H1 (cell line): ENCODE results near the gene CPHXL2. TPM values are rescaled to one million over a fixed set of nuclear protein-coding genes. Genes with fewer than 3 reads are reported as not detected.

ENCODE experiments used
- CTCF ChIA-PET: fragments of 300-600 bp; sonication (Branson Sonifier 250); formaldehyde crosslinking; loops from one replicate; lab custom pipeline; 2021; ENCODE audit not compliant: partially characterized antibody; lab: Charles Lee
- POLR2A ChIA-PET: fragments of 300-600 bp; sonication (Branson Sonifier 250); formaldehyde crosslinking; loops from one replicate; lab custom pipeline; 2021; ENCODE audit warnings: inconsistent platforms; ENCODE audit not compliant: partially characterized antibody; lab: Charles Lee
- DNase-seq, 2 experiments: peaks; one replicate each; pipeline versions ENCODE4 v3.0.0 to v3.0.0-alpha.2; 2010 to 2022; ENCODE audit warnings: low spot score in 2 of 2, low read depth in 1 of 2, mixed read lengths in 1 of 2
- FAIRE-seq: peaks from 2 replicates; lab custom pipeline; 2011; peaks lifted over from hg19 to GRCh38; lab: Jason Lieb, UNC
- H2AFZ ChIP-seq: 2 replicates; pipeline ENCODE4 v1.8.1; 2012; ENCODE audit warnings: low read length, inconsistent platforms
- H2AK5ac ChIP-seq: 2 replicates; pipeline ENCODE4 v1.6.1; 2013; ENCODE audit warnings: low read depth, low read length
- H2BK120ac ChIP-seq: replicated peaks from 2 replicates; pipeline ENCODE3; 2013; ENCODE audit warnings: low read depth, low read length, inconsistent platforms
- H2BK12ac ChIP-seq: 2 replicates; pipeline ENCODE4 v1.6.1; 2013; ENCODE audit warnings: low read depth, low read length
- H2BK15ac ChIP-seq: 2 replicates; pipeline ENCODE4 v1.6.1; 2013; ENCODE audit warnings: low read length
- H2BK20ac ChIP-seq: 2 replicates; pipeline ENCODE4 v1.6.1; 2013; ENCODE audit warnings: low read length
- H2BK5ac ChIP-seq: 2 replicates; pipeline ENCODE4 v1.6.1; 2013; ENCODE audit warnings: low read depth, low read length
- H3K14ac ChIP-seq: 2 replicates; pipeline ENCODE4 v1.6.1; 2013; ENCODE audit warnings: inconsistent platforms; ENCODE audit not compliant: insufficient read length
- H3K18ac ChIP-seq: 2 replicates; pipeline ENCODE4 v1.6.1; 2013; ENCODE audit warnings: low read length; ENCODE audit errors: extremely low read depth
- H3K23ac ChIP-seq: 2 replicates; pipeline ENCODE4 v1.6.1; 2013; ENCODE audit warnings: inconsistent platforms; ENCODE audit not compliant: insufficient read length
- H3K23me2 ChIP-seq: 2 replicates; pipeline ENCODE4 v1.6.1; 2013; ENCODE audit warnings: low read depth, low read length
- H3K27ac ChIP-seq: 2 replicates; pipeline ENCODE4 v1.6.1; 2011; ENCODE audit warnings: low read depth, low read length, inconsistent platforms
- H3K27me3 ChIP-seq, 4 experiments: replicated peaks in 1 of 4; 1 replicate in 1 of 4; 2 replicates in 3 of 4; pipeline versions ENCODE4 v1.6.1 to v1.8.1; 2011 to 2013; ENCODE audit warnings: low read length in 3 of 4, mild to moderate bottlenecking in 3 of 4, inconsistent platforms in 2 of 4, mixed read lengths in 2 of 4, moderate library complexity in 1 of 4; ENCODE audit not compliant: control insufficient read depth in 3 of 4, insufficient read depth in 3 of 4; ENCODE audit errors: extremely low read depth in 1 of 4
- H3K36me3 ChIP-seq, 4 experiments: 2 replicates each; pipeline versions ENCODE4 v1.6.1 to v1.8.1; 2011 to 2013; ENCODE audit warnings: mild to moderate bottlenecking in 4 of 4, low read length in 3 of 4, moderate library complexity in 2 of 4, control low read depth in 1 of 4, inconsistent platforms in 1 of 4; ENCODE audit not compliant: insufficient read depth in 4 of 4, control insufficient read depth in 2 of 4
- H3K4ac ChIP-seq: replicated peaks from 2 replicates; pipeline ENCODE3; 2013; ENCODE audit warnings: low read length, low read depth, mixed read lengths, inconsistent platforms; ENCODE audit not compliant: insufficient read length
- H3K4me1 ChIP-seq, 4 experiments: replicated peaks in 1 of 4; 1 replicate in 1 of 4; 2 replicates in 3 of 4; pipeline versions ENCODE4 v1.6.1 to v1.8.1; 2011 to 2013; ENCODE audit warnings: low read length in 3 of 4, inconsistent platforms in 2 of 4, mixed read lengths in 1 of 4; ENCODE audit not compliant: insufficient read depth in 4 of 4, control insufficient read depth in 3 of 4
- H3K4me2 ChIP-seq, 2 experiments: 2 replicates each; pipeline versions ENCODE4 v1.6.1 to v1.8.1; 2011 to 2013; ENCODE audit warnings: low read depth in 2 of 2, low read length in 2 of 2, control low read depth in 1 of 2, inconsistent platforms in 1 of 2, mild to moderate bottlenecking in 1 of 2; ENCODE audit not compliant: insufficient read depth in 1 of 2
- H3K4me3 ChIP-seq, 4 experiments: fragments of 200-600, 300-600 bp in 1 of 4; sonication (generic), shearing (Covaris generic), sonication (Bioruptor Twin) in 1 of 4; 2 replicates each; pipeline versions ENCODE4 v1.5.1 to v1.8.1; 2011 to 2016; ENCODE audit warnings: low read length in 4 of 4, low read depth in 3 of 4, control low read depth in 2 of 4, inconsistent platforms in 2 of 4, mild to moderate bottlenecking in 2 of 4, mixed read lengths in 1 of 4, moderate library complexity in 1 of 4; ENCODE audit not compliant: insufficient read depth in 2 of 4; ENCODE audit errors: extremely low read depth in 1 of 4
- H3K56ac ChIP-seq: replicated peaks from 2 replicates; pipeline ENCODE3; 2013; ENCODE audit warnings: low read depth, mild to moderate bottlenecking, mixed read lengths, low read length, inconsistent platforms; ENCODE audit not compliant: insufficient read length
- H3K79me1 ChIP-seq: 2 replicates; pipeline ENCODE4 v1.6.1; 2013; ENCODE audit warnings: low read depth, low read length, control low read depth
- H3K79me2 ChIP-seq, 2 experiments: 2 replicates each; pipeline versions ENCODE4 v1.6.1 to v1.8.1; 2012 to 2013; ENCODE audit warnings: low read length in 2 of 2, mild to moderate bottlenecking in 2 of 2, inconsistent platforms in 1 of 2; ENCODE audit not compliant: insufficient read depth in 2 of 2, control insufficient read depth in 1 of 2
- H3K9ac ChIP-seq, 4 experiments: replicated peaks in 1 of 4; 1 replicate in 1 of 4; 2 replicates in 3 of 4; pipeline versions ENCODE4 v1.6.1 to v1.8.1; 2011 to 2013; ENCODE audit warnings: low read depth in 3 of 4, low read length in 3 of 4, control low read depth in 2 of 4, mild to moderate bottlenecking in 2 of 4, moderate library complexity in 2 of 4, inconsistent platforms in 1 of 4; ENCODE audit errors: extremely low read depth in 1 of 4
- H3K9me3 ChIP-seq, 2 experiments: 2 replicates each; pipeline versions ENCODE4 v1.6.1 to v1.8.1; 2012 to 2013; ENCODE audit warnings: mild to moderate bottlenecking in 2 of 2, moderate library complexity in 2 of 2, control low read depth in 1 of 2, inconsistent platforms in 1 of 2, low read depth in 1 of 2, low read length in 1 of 2, mixed read lengths in 1 of 2; ENCODE audit not compliant: insufficient read depth in 2 of 2
- H4K20me1 ChIP-seq, 2 experiments: replicated peaks in 1 of 2; 2 replicates each; pipeline versions ENCODE3 to v1.8.1; 2011 to 2013; ENCODE audit warnings: inconsistent platforms in 2 of 2, low read length in 2 of 2, mild to moderate bottlenecking in 1 of 2; ENCODE audit not compliant: insufficient read depth in 2 of 2, control insufficient read depth in 1 of 2
- H4K5ac ChIP-seq: 2 replicates; pipeline ENCODE4 v1.6.1; 2013; ENCODE audit warnings: low read length, low read depth, mixed read lengths, inconsistent platforms; ENCODE audit not compliant: insufficient read length
- H4K8ac ChIP-seq: 2 replicates; pipeline ENCODE4 v1.8.0; 2013; ENCODE audit warnings: mild to moderate bottlenecking, moderate library complexity, low read length, inconsistent platforms; ENCODE audit not compliant: insufficient read depth; ENCODE audit errors: extremely low read depth
- H4K91ac ChIP-seq: replicated peaks from 2 replicates; pipeline ENCODE3; 2013; ENCODE audit warnings: low read length, mixed read lengths, inconsistent platforms; ENCODE audit not compliant: insufficient read length
- BACH1 ChIP-seq: IDR thresholded peaks from 2 replicates; pipeline ENCODE4 v1.6.1; 2012; ENCODE audit warnings: low read length, improper control_type of control experiment
- EGR1 ChIP-seq: IDR thresholded peaks from 2 replicates; pipeline ENCODE4 v1.6.1; 2011; ENCODE audit warnings: low read depth, low read length, borderline replicate concordance
- HDAC6 ChIP-seq: IDR thresholded peaks from one replicate; pipeline ENCODE4 v1.7.1; 2012; ENCODE audit warnings: low read depth, mild to moderate bottlenecking, inconsistent platforms, low read length, moderate library complexity
- NRF1 ChIP-seq: IDR thresholded peaks from 2 replicates; pipeline ENCODE4 v1.6.1; 2011; ENCODE audit warnings: mild to moderate bottlenecking, low read depth, low read length, improper control_type of control experiment
- RAD21 ChIP-seq, 2 experiments: IDR thresholded peaks in 1 of 2; conservative IDR thresholded peaks in 1 of 2; 2 replicates each; pipeline ENCODE4 v1.6.1; 2011; ENCODE audit warnings: low read depth in 2 of 2, low read length in 2 of 2, improper control_type of control experiment in 1 of 2, inconsistent platforms in 1 of 2, mild to moderate bottlenecking in 1 of 2, moderate library complexity in 1 of 2
- SP1 ChIP-seq: IDR thresholded peaks from 2 replicates; pipeline ENCODE4 v1.6.1; 2011; ENCODE audit warnings: low read depth, low read length
- USF2 ChIP-seq: IDR thresholded peaks from 2 replicates; pipeline ENCODE4 v1.6.1; 2011; ENCODE audit warnings: low read length, improper control_type of control experiment
- WGBS, 2 experiments: shearing (Covaris generic) in 1 of 2; methylation state at CpG; one replicate each; pipeline versions ENCODE4 v1.1.6 to v1.1.7; 2013 to 2015; ENCODE audit warnings: low lambda C conversion rate in 2 of 2, mixed read lengths in 2 of 2, inconsistent platforms in 1 of 2, low coverage in 1 of 2, missing lambda C conversion rate in 1 of 2; ENCODE audit not compliant: insufficient replicate concordance in 2 of 2, insufficient coverage in 1 of 2, insufficient read length in 1 of 2; ENCODE audit errors: extremely low coverage in 1 of 2, missing lambda C conversion rate in 1 of 2; 5-methylcytosine and 5-hydroxymethylcytosine counted together
- polyA plus RNA-seq, 7 experiments: library from polyadenylated mRNA; depleted of rRNA in 3 of 7; stranded (reverse) in 5 of 7; unstranded in 2 of 7; fragments of >200 nt in 5 of 7; fragments of 200-250 nt in 2 of 7; gene quantifications; 1 replicate in 5 of 7; 2 replicates in 1 of 7; 4 replicates in 1 of 7; pipeline versions ENCODE4 v1.2.1 to v1.2.3, GENCODE V29; 2011 to 2013; ENCODE audit warnings: missing spikeins in 2 of 7, mixed read lengths in 2 of 7
- total RNA-seq: library from RNA; stranded (reverse); fragmentation: NEBNext Ultra II Directional; extraction: Animal tissue kit (Norgen Biotek cat#: 25700); gene quantifications from 2 replicates; pipeline ENCODE4 v1.2.1, GENCODE V29; 2021

CPHXL2 gene
- total and polyA plus RNA-seq, 2 of the 8 experiments (the other 6 are each of a cell fraction or from before 2014, with no cell fraction given) = not detected

DNA sequence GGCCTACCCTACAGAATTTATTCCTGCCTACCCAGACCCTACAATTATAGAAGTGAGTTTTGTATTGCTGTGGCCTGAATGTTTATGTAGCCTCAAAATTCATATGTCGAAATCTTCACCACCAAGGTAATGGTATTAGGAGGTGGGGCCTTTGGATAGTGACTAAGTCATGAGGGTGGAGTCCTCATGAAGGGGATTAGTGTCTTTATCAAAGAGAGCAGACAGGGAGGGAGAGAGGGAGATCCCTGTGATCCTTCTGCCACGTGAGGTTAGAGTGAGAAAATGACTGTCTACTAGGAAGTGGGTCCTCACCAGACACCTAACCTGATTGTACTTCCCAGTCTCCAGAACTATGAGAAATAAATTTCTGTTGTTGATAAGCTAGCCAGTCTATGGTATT lies 25.4 kb upstream of the CPHXL2 start:
- Histone ChIP-seq H3K9me3 (0 out of 4 replicates have a peak, but pooled peaks cover 0 to under 1% of the 10 kb centered on the region in 2 experiments), H2AFZ (no peak overlapping the region), H3K23me2 (no peaks in the 10 kb centered on the region), H3K14ac (no peak overlapping the region), H4K5ac (no peak overlapping the region), H3K4me1 (no peaks in the 10 kb centered on the region; a peak in 1 of 7 replicates), H3K56ac (no peak overlapping the region), H3K9ac (no peak overlapping the region), H4K20me1 (no peaks in the 10 kb centered on the region), H3K79me2 (no peaks in the 10 kb centered on the region), H3K4me2 (no peak overlapping the region), H2BK15ac (no peak overlapping the region), H2AK5ac (no peak overlapping the region), H4K91ac (no peak overlapping the region), H2BK20ac (no peak overlapping the region), H2BK12ac (no peak overlapping the region), H3K36me3 (no peaks in the 10 kb centered on the region), H3K4me3 (no peak overlapping the region), H3K23ac (no peak overlapping the region), H3K27me3 (no peaks in the 10 kb centered on the region), H2BK5ac (no peak overlapping the region), H4K8ac (no peak overlapping the region), H3K27ac (no peak overlapping the region), H3K4ac (no peak overlapping the region), H3K18ac (no peak overlapping the region), H2BK120ac (no peak overlapping the region), H3K79me1 (no peaks in the 10 kb centered on the region)
- DNase-seq (no peak), FAIRE-seq (no peak)
- WGBS, 2 experiments = 82% methylated on average over 2 of the region's 2 CpGs; no CpG with 5 or more reads in 1 of the 2 experiments
- POLR2A ChIA-PET = interaction anchor here (0.6 kb wide), 1 partner anchor 43 kb away, joined by 3 read pairs; no protein-coding TSS in a partner anchor
- CTCF ChIA-PET = interaction anchor here (0.6 kb wide), 1 partner anchor 102 kb away, joined by 3 read pairs; no protein-coding TSS in a partner anchor
- TF ChIP-seq NRF1 (no peak), HDAC6 (no peak), USF2 (no peak), RAD21 (IDR thresholded peaks at IDR 0.05 in 1 of 2, conservative IDR thresholded peaks at IDR 0.05 in 1 of 2; ENCODE audit: low read depth in 2 of 2, low read length in 2 of 2) (no peak), BACH1 (no peak), SP1 (no peak), EGR1 (no peak)
